Rectal smooth muscle tissue (tissue), 1 donor: ENCODE measurements around the gene PKLR.

ENCODE experiments used
- H3K27ac ChIP-seq: one replicate; pipeline ENCODE4 v1.7.0; 2013; ENCODE audit warnings: low read depth, low read length, inconsistent platforms
- H3K27me3 ChIP-seq: one replicate; pipeline ENCODE4 v1.7.0; 2013; ENCODE audit warnings: low read length; ENCODE audit not compliant: control insufficient read depth, insufficient read depth
- H3K36me3 ChIP-seq: one replicate; pipeline ENCODE4 v1.7.0; 2013; ENCODE audit warnings: low read length; ENCODE audit not compliant: control insufficient read depth, insufficient read depth
- H3K4me1 ChIP-seq: one replicate; pipeline ENCODE4 v1.7.0; 2013; ENCODE audit warnings: low read length; ENCODE audit not compliant: control insufficient read depth, insufficient read depth
- H3K4me3 ChIP-seq: one replicate; pipeline ENCODE4 v1.7.0; 2013; ENCODE audit warnings: low read length
- H3K9ac ChIP-seq: one replicate; pipeline ENCODE4 v1.7.0; 2013; ENCODE audit warnings: low read length

The PKLR gene

DNA sequence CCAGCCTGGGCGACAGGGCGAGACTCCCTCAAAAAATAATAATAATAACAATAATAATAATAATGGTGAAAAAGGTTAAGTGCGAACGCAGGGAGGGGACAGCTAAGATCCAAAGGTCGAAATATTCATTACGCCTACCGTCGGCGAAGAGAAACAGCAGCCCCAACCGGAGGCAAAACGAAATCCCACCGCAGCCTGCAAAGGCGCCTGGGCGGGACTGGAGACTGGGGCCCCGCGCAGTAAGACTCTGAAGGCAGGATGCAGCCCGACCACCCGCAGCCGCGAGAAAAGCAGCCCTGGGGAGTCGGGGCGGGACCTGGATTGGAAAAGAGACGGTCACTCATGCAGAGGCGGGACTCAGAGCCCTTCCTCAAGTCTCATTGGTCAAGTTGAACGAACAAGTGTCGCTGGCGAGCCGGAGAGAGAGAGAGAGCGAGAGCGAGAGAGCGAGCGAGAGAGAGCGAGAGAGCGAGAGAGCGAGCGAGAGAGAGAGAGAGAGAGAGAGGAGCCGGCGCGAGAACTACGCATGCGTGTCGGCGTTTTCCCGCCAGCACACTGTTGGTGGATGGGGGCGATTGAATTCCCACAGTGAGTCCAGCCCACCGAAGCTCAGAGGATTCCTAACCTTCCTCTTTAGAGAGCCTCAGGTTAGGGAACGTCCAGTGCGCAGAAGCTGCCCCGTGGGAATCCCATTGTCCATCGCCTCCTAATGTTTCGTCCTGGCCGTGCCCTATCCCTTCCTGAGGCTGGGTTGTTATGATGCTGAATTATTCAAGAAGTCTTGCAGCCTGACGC lies 56.7 kb downstream of the PKLR start:
- H3K4me3 ChIP-seq = peak overlapping the region; percentile 73
- H3K27me3 ChIP-seq = no peaks in the 10 kb centered on the region
- peak overlapping the region; percentile 78 for H3K27ac ChIP-seq
- peak overlapping the region; percentile 39 for H3K9ac ChIP-seq
- H3K4me1 ChIP-seq = no peaks in the 10 kb centered on the region
- H3K36me3 ChIP-seq = no peaks in the 10 kb centered on the region

DNA sequence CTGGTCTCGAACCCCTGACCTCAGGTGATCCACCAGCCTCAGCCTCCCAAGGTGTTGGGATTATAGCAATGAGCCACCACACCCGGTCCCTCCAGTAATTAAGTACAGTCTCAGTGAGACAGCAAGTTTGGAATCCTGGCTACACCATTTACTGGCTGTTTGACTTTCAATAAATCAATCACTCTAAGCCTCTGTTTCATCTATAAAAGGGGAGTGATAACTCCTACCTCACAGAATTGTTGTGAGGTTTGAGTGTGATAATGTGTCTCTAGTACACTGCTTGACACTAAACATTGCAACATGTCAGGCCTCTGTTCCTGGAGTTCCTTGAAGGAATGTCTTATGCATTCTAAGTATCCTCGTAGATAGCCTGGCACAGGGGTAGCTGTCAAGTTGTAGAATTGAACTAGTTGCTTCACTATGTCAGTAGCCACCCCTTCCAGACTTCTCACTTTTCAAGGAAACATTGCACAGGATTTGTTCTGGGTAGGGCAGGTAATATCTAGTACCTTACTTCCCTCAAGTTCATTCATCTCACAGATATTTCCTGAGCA lies 58.4 kb downstream of the PKLR start:
- peak overlapping the region; percentile 78 for H3K27ac ChIP-seq
- H3K27me3 ChIP-seq = no peaks in the 10 kb centered on the region
- no peaks in the 10 kb centered on the region for H3K4me1 ChIP-seq
- H3K9ac ChIP-seq = no peak overlapping the region
- H3K4me3 ChIP-seq = peak overlapping the region; percentile 73
- H3K36me3 ChIP-seq = peaks cover under 1% of the 10 kb centered on the region

DNA sequence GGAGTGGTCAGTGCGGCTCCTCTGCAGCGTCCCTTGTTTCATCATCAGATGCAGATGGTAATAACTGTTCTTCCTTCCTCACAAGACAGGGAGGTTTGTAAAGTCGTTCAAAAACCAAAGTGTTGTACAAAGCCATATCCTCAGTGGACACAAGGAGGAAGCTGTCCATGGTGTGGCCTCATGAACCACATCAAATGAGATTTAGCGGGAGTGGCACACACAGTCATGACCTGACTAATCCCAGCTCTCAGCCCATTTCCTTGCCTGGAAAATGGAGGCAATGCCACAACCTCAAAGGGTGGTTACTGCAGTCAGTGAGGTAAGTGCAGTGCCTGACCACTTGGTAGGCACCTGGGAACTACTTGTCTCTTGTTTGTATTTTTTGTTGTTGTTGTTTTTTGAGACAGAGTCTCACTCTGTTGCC lies 59.4 kb downstream of the PKLR start:
- Histone ChIP-seq H3K4me3 (no peak overlapping the region), H3K27ac (peak overlapping the region; percentile 17), H3K4me1 (no peaks in the 10 kb centered on the region), H3K27me3 (no peaks in the 10 kb centered on the region), H3K9ac (no peak overlapping the region), H3K36me3 (peaks cover 2% of the 10 kb centered on the region)

DNA sequence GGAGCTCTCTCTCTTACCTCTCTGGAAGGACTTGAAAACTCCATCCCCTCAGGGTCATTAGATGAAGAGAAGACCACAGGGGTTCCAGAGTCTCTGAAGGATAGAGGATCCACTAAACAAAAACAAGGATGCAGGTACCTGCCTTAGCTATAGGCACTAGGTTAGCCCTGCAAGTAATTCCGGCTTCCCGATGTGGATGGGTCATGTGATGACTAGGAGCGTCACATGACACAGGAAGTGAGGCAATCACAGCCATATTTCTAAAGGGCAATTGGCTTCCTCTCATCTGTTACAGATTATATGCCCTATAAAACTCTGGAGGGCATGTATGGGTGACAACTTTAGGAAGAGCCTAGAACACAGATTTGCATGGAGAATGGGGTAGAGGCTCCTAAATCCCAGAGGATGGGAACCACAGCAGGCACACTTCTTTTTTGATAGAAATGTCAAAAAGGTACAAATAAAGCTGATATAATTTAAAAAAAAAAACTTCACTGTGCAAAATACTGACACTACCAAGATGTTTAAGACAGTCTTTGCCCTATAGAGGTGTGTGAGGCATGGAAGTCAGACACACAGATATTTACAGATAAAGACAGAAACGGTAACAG lies 60.1 kb downstream of the PKLR start:
- no peak overlapping the region for H3K27ac ChIP-seq
- H3K4me3 ChIP-seq = peak overlapping the region; percentile 70

More for the DNA sequence above, 60.1 kb downstream of the PKLR start:
- no peaks in the 10 kb centered on the region for H3K27me3 ChIP-seq
- peaks cover 2% of the 10 kb centered on the region for H3K36me3 ChIP-seq
- H3K9ac ChIP-seq = peak overlapping the region; percentile 30
- H3K4me1 ChIP-seq = no peaks in the 10 kb centered on the region
